ENCODE data around the gene DTWD2.

- TF ChIP-seq POLR2AphosphoS5 (IDR thresholded peaks at IDR 0.05) = no peak
- TF ChIP-seq, protein P1, sequence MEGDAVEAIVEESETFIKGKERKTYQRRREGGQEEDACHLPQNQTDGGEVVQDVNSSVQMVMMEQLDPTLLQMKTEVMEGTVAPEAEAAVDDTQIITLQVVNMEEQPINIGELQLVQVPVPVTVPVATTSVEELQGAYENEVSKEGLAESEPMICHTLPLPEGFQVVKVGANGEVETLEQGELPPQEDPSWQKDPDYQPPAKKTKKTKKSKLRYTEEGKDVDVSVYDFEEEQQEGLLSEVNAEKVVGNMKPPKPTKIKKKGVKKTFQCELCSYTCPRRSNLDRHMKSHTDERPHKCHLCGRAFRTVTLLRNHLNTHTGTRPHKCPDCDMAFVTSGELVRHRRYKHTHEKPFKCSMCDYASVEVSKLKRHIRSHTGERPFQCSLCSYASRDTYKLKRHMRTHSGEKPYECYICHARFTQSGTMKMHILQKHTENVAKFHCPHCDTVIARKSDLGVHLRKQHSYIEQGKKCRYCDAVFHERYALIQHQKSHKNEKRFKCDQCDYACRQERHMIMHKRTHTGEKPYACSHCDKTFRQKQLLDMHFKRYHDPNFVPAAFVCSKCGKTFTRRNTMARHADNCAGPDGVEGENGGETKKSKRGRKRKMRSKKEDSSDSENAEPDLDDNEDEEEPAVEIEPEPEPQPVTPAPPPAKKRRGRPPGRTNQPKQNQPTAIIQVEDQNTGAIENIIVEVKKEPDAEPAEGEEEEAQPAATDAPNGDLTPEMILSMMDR (IDR thresholded peaks at IDR 0.05) = no peak
These were observed 31.2 kb upstream of the DTWD2 start for GRCh38 chr5:119019501-119019900.
